ENCODE results near the gene EMX1. TPM values are rescaled to one million over a fixed set of nuclear protein-coding genes. Genes with fewer than 3 reads are reported as not detected.

The EMX1 gene
- total RNA-seq, 1 donor from 2014 or later: 0.54 TPM

DNA sequence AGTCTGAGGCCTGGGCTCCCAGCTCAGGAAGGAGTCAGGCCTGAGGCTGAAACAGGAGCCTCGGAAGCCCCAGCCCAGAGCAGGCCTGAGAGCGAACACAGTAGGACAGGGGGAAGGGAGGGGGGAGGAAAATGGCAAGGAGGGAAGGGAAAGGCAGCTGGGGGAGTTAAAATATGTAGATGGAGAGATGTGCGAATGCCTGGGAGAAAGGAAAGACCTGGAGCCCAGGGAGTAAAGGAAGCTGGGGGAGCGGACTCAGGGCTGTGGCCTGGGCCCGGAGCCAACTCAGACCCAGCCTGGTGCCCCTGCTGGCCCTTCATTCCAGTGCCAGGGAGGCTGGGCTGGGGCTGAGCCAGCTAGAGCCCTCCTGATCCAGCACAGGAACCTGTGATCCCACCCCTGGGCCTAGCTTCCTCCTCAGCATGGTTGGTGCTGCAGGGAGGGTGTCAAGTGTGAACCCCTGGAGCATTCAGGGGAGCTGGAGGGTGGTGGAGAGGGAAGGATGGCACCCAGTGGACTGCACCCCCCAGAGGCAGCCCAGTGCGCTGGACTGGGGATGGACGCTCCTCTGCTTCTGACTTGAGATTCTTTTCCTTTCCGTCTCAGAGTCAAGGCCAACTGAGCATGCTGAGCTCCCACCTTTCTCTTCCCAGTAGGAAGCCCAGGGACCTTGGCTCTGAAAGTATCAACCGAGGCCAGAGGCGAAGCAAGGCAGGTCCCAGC lies 46.3 kb downstream of the EMX1 start:
- Mint-ChIP-seq H3K4me3 (ENCODE audit: unreplicated experiment) (no peak overlapping the region), H3K27ac (ENCODE audit: unreplicated experiment) (no peak overlapping the region), H3K36me3 (ENCODE audit: unreplicated experiment) (no peaks in the 10 kb centered on the region), H3K9me3 (ENCODE audit: unreplicated experiment) (peaks cover 2% of the 10 kb centered on the region), H3K4me1 (ENCODE audit: low read depth, unreplicated experiment) (peaks cover 4% of the 10 kb centered on the region), H3K27me3 (ENCODE audit: unreplicated experiment) (peaks cover 5% of the 10 kb centered on the region)
- no peak for DNase-seq
- TF ChIP-seq, protein P1, sequence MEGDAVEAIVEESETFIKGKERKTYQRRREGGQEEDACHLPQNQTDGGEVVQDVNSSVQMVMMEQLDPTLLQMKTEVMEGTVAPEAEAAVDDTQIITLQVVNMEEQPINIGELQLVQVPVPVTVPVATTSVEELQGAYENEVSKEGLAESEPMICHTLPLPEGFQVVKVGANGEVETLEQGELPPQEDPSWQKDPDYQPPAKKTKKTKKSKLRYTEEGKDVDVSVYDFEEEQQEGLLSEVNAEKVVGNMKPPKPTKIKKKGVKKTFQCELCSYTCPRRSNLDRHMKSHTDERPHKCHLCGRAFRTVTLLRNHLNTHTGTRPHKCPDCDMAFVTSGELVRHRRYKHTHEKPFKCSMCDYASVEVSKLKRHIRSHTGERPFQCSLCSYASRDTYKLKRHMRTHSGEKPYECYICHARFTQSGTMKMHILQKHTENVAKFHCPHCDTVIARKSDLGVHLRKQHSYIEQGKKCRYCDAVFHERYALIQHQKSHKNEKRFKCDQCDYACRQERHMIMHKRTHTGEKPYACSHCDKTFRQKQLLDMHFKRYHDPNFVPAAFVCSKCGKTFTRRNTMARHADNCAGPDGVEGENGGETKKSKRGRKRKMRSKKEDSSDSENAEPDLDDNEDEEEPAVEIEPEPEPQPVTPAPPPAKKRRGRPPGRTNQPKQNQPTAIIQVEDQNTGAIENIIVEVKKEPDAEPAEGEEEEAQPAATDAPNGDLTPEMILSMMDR (IDR thresholded peaks at IDR 0.05; ENCODE audit: partially characterized antibody, unreplicated experiment): no peak

- H3K36me3 Mint-ChIP-seq (ENCODE audit: unreplicated experiment): no peaks in the 10 kb centered on the region
- no peak overlapping the region for H3K4me3 Mint-ChIP-seq (ENCODE audit: unreplicated experiment)
- no peak for DNase-seq
- no peak overlapping the region for H3K27ac Mint-ChIP-seq (ENCODE audit: unreplicated experiment)
- H3K4me1 Mint-ChIP-seq (ENCODE audit: low read depth, unreplicated experiment): peaks cover 4% of the 10 kb centered on the region
- H3K27me3 Mint-ChIP-seq (ENCODE audit: unreplicated experiment): peaks cover 5% of the 10 kb centered on the region
- TF ChIP-seq, protein P1 (IDR thresholded peaks at IDR 0.05; ENCODE audit: partially characterized antibody, unreplicated experiment): no peak
- H3K9me3 Mint-ChIP-seq (ENCODE audit: unreplicated experiment): peaks cover 2% of the 10 kb centered on the region
Measured at GRCh38 chr2:72964146-72964525, 46.8 kb downstream of the EMX1 start.

DNA sequence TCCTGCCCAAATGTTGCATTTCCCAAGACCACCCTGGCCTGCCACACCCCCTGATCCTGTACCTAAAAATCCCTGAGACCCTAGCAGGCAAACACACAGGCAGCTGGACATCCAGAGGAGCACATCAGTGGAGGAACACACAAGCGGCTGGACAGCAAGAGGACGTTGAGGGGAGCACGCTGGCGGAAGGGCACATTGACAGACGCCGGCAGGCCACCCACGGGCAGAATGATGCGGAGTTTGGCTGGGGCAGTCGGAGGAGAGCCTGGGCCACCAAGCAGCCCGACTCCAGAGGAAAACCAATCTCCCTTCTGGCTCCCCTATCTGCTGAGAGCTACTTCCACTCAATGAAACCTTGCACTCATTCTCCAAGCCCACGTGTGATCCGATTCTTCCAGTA lies 47.7 kb downstream of the EMX1 start:
- H3K27me3 Mint-ChIP-seq (ENCODE audit: unreplicated experiment): peaks cover 4% of the 10 kb centered on the region
- no peak overlapping the region for H3K4me3 Mint-ChIP-seq (ENCODE audit: unreplicated experiment)
- TF ChIP-seq, protein P1 (IDR thresholded peaks at IDR 0.05; ENCODE audit: partially characterized antibody, unreplicated experiment): no peak
- no peaks in the 10 kb centered on the region for H3K9me3 Mint-ChIP-seq (ENCODE audit: unreplicated experiment)
- peaks cover 4% of the 10 kb centered on the region for H3K4me1 Mint-ChIP-seq (ENCODE audit: low read depth, unreplicated experiment)
- DNase-seq: no peak
- H3K36me3 Mint-ChIP-seq (ENCODE audit: unreplicated experiment): no peaks in the 10 kb centered on the region
- H3K27ac Mint-ChIP-seq (ENCODE audit: unreplicated experiment): no peak overlapping the region

DNA sequence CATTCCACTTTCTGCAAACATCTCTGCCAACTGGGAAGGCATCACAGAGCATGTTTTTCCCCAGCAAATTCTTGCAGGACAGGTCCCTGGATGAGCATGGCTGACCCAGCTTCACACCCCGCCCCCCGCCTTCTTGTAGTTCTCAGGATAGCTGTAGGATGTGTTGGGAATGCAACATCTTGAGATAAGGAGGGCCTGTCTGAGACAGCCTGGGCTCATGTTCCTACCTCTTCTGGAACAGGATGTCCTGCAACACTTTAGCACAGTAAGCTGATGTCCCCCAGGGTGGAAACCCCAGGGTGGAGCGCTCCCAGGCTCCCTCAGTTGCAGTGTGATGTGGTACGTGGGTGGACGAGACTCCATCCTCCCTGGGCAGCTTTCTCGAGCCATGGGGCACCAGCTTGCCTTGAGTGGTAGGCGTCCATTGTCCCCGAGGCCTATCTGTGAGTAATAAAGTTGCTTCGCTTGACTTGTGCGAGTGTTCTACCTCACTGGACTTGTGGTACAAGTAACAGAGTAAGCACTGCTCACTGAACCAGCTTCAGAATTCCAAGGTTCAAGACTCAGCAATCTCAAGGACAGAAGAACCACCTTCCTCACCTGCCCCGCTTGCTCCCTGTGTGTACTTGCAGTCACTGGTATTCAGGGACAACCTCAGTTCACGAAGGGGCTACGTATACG lies 48.6 kb downstream of the EMX1 start:
- DNase-seq: no peak
- H3K4me1 Mint-ChIP-seq (ENCODE audit: low read depth, unreplicated experiment): peaks cover 4% of the 10 kb centered on the region
- no peaks in the 10 kb centered on the region for H3K27me3 Mint-ChIP-seq (ENCODE audit: unreplicated experiment)
- H3K27ac Mint-ChIP-seq (ENCODE audit: unreplicated experiment): no peak overlapping the region
- TF ChIP-seq, protein P1 (IDR thresholded peaks at IDR 0.05; ENCODE audit: partially characterized antibody, unreplicated experiment): no peak
- H3K9me3 Mint-ChIP-seq (ENCODE audit: unreplicated experiment): no peaks in the 10 kb centered on the region
- H3K36me3 Mint-ChIP-seq (ENCODE audit: unreplicated experiment): no peaks in the 10 kb centered on the region
- no peak overlapping the region for H3K4me3 Mint-ChIP-seq (ENCODE audit: unreplicated experiment)

DNA sequence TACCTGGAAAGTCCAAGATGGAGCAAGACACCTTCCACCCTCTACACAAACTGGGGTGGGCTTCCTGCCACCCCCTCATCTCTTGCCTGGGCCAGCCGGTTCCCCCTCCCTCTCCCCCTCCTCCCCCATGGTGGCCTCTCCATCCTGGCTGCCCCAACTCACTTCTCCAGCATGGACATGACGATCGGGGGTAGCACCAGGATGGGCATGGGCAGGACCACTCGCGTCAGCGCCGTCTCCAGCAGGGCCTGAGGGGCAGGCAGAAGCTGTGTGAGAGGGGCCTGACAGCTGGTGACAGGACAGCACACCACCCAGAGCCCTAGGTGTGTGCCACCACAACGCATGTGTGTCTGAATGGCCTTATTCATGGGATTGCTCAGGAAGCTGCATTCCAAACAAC lies 51.0 kb downstream of the EMX1 start:
- Mint-ChIP-seq H3K36me3 (ENCODE audit: unreplicated experiment) (no peaks in the 10 kb centered on the region), H3K27ac (ENCODE audit: unreplicated experiment) (no peak overlapping the region), H3K4me3 (ENCODE audit: unreplicated experiment) (no peak overlapping the region), H3K4me1 (ENCODE audit: low read depth, unreplicated experiment) (peaks cover 2% of the 10 kb centered on the region), H3K9me3 (ENCODE audit: unreplicated experiment) (no peaks in the 10 kb centered on the region), H3K27me3 (ENCODE audit: unreplicated experiment) (no peaks in the 10 kb centered on the region)
- TF ChIP-seq, protein P1 (IDR thresholded peaks at IDR 0.05; ENCODE audit: partially characterized antibody, unreplicated experiment): no peak
- DNase-seq: no peak
